Aorta (tissue), 5 donors: ENCODE data around the gene COX20. TPM values are rescaled to one million over a fixed set of nuclear protein-coding genes. Genes with fewer than 3 reads are reported as not detected.
"Not testable (repeated sequence)": the region's sequence is repeated elsewhere in the genome, so short reads cannot be mapped to it uniquely, and the experiment has no call there.

ENCODE experiments used
- ATAC-seq: fragments of 200-7000 bp; cut with Tn5 transposase; one replicate; pipeline ENCODE4 v1.9.1; 2022; ENCODE audit warnings: moderate library complexity; ENCODE audit not compliant: low FRiP score
- DNase-seq, 2 donors: peaks; one replicate each; pipeline ENCODE4 v3.0.0-alpha.2; 2020
- H3K27ac ChIP-seq, 2 donors: one replicate each; pipeline ENCODE4 v1.5.1; 2013; ENCODE audit warnings: low read length in 2 of 2, mild to moderate bottlenecking in 2 of 2, moderate library complexity in 2 of 2, control low read depth in 1 of 2, inconsistent platforms in 1 of 2, low read depth in 1 of 2
- H3K27me3 ChIP-seq, 2 donors: one replicate each; pipeline ENCODE4 v1.6.1; 2013; ENCODE audit warnings: control low read depth in 1 of 2, low read length in 1 of 2, mild to moderate bottlenecking in 1 of 2, moderate library complexity in 1 of 2; ENCODE audit not compliant: insufficient read depth in 2 of 2, control insufficient read depth in 1 of 2
- H3K36me3 ChIP-seq, 2 donors: one replicate each; pipeline ENCODE4 v1.6.1; 2013; ENCODE audit warnings: control low read depth in 1 of 2, low read length in 1 of 2, mild to moderate bottlenecking in 1 of 2; ENCODE audit not compliant: insufficient read depth in 2 of 2, control insufficient read depth in 1 of 2
- H3K4me1 ChIP-seq, 2 donors: one replicate each; pipeline ENCODE4 v1.6.1; 2013; ENCODE audit warnings: low read length in 2 of 2, control low read depth in 1 of 2, mild to moderate bottlenecking in 1 of 2, moderate library complexity in 1 of 2; ENCODE audit not compliant: insufficient read depth in 2 of 2, control insufficient read depth in 1 of 2
- H3K4me3 ChIP-seq, 2 donors: one replicate each; pipeline ENCODE4 v1.5.1; 2013; ENCODE audit warnings: low read length in 2 of 2, control low read depth in 1 of 2, mild to moderate bottlenecking in 1 of 2
- H3K9me3 ChIP-seq: one replicate; pipeline ENCODE4 v1.6.1; 2013; ENCODE audit warnings: mild to moderate bottlenecking, low read length; ENCODE audit not compliant: control insufficient read depth
- WGBS, 2 donors: extraction: QIAGEN DNeasy Blood & Tissue Kit; methylation state at CpG; one replicate each; pipeline ENCODE4 v1.1.7; 2013; 5-methylcytosine and 5-hydroxymethylcytosine counted together
- intact Hi-C, 2 donors: fragments of 100-400 bp; cut with DNase I; formaldehyde crosslinking; loops; one replicate each; pipeline versions ENCODE4 v1.14.2 to v1.15.0; 2022
- polyA plus RNA-seq, 2 donors: library from polyadenylated mRNA; stranded (reverse); fragments of 200-250 nt; gene quantifications; one replicate each; pipeline ENCODE4 v1.2.3, GENCODE V29; 2013
- total RNA-seq, 2 donors: library from RNA; stranded (reverse); fragmentation: NEBNext Ultra II Directional; extraction: Animal tissue kit (Norgen Biotek cat#: 25700); gene quantifications; one replicate each; pipeline ENCODE4 v1.2.1, GENCODE V29; 2021
- donor health status: healthy with polysubstance abuse.
- donor health status: Bipolar disorder and iron deficiency.
- donor health status: DM: no; HTN: no; CAD: no.
- donor health status: DM: no; HTN: no; CAD: no.
- donor health status: DM: yes; HTN: yes; CAD: no.

The COX20 gene
- total and polyA plus RNA-seq, 4 donors, result 22.8 to 110 (median 51.7) TPM

DNA sequence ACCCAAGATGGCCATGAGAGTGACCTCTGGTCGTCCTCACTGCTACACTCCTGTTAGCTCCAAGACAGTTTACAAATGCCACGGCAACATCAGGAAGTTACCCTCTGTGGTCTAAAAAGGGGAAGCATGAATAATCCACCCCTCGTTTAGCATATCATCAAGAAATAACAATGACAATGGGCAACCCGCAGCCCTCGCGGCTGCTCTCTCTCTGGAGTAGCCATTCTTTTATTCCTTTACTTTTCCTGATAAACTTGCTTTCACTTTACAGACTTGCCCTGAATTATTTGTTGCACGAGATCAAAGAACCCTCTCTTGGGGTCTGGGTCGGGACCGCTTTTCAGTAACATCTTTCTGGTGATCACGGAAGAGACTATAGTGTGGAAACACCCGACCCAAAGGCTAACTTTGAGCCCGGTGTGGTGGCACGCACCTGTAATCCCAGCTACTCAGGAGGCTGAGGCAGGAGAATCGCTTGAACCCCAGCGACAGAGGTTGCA, 19.8 kb upstream of the COX20 start:
- DNase-seq (no peak), ATAC-seq (no peak)
- no peaks in the 10 kb centered on the region for H3K9me3 ChIP-seq
- WGBS, 2 donors, result 43 to 50% methylated on average over 15 of the region's 15 CpGs
- no peak overlapping the region for H3K27ac ChIP-seq
- H3K4me1 ChIP-seq, result no peaks in the 10 kb centered on the region
- intact Hi-C loops, result no loop called here
- no peaks in the 10 kb centered on the region for H3K27me3 ChIP-seq
- no peak overlapping the region for H3K4me3 ChIP-seq
- H3K36me3 ChIP-seq, result no peaks in the 10 kb centered on the region

DNA sequence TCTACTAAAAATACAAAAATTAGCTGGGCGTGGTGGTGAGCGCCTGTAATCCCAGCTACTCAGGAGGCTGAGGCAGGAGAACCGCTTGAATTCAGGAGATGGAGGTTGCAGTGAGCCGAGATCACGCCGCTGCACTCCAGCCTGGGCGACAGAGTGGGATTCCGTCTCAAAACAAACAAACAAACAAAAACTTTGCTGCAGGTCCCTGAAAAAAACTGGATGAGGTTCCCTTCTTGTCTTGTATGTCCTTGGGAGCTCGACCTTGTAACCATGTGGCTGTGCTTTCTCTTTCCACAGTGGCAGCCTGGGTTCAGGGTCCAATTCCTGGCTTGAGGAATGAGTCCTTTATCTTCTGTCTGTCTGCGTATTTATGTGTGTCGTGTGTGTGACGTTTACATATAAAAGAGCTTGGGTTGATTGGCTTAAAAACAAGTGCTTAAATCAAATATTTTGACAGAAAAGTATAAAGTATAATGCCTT, 18.0 kb upstream of the COX20 start:
- ATAC-seq, result no peak
- Histone ChIP-seq H3K9me3 (no peaks in the 10 kb centered on the region), H3K27ac (no peak overlapping the region), H3K4me3 (no peak overlapping the region), H3K4me1 (no peaks in the 10 kb centered on the region), H3K27me3 (no peaks in the 10 kb centered on the region), H3K36me3 (no peaks in the 10 kb centered on the region)
- DNase-seq, result no peak
- 76 to 82% methylated on average over 12 of the region's 12 CpGs for WGBS, 2 donors
- intact Hi-C loops, result no loop called here

DNA sequence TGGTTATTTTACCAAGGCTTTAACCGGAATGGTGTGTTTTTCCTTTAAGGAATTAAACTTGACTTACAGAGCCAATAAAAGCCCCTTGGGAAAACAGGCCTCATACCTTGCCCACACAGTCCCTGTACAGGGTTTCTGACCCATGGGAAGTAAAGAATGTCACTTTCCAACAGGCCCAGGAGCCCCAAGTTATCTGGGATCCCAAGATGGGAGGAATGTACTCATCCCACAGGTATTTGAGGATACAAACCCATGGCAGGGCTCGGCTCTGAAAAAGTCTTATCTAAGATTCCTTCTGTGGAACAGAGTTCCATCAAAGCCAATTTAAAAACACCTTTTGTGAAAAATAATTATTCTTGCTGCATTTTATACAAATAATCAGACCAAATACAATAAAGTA, 15.3 kb upstream of the COX20 start:
- Histone ChIP-seq H3K4me3 (no peak overlapping the region), H3K36me3 (no peaks in the 10 kb centered on the region), H3K27me3 (no peaks in the 10 kb centered on the region), H3K9me3 (no peaks in the 10 kb centered on the region), H3K27ac (no peak overlapping the region), H3K4me1 (no peaks in the 10 kb centered on the region)
- intact Hi-C loops, result no loop called here
- no peak for ATAC-seq
- DNase-seq, result no peak
- 40 to 43% methylated on average over 2 of the region's 2 CpGs for WGBS, 2 donors

DNA sequence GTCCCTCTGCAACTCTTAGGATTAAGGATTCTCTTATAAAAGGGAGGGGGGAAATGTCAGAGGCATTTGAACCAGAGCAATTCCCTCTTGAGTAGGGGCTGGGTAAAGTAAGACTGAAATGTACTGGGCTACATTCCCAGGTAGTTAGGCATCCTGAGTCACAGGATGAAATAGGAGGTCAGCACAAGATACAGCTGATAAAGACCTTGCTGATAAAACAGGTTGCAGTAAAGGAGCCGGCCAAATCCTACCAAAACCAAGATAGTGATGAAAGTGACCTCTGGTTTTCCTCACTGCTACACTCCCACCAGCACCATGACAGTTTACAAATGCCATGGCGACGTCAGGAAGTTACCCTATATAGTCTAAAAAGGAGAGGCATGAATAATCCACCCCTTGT, 14.3 kb upstream of the COX20 start:
- H3K4me3 ChIP-seq, result no peak overlapping the region
- DNase-seq, result no peak
- WGBS, 2 donors, result 70 to 79% methylated on average over 3 of the region's 3 CpGs
- no peaks in the 10 kb centered on the region for H3K9me3 ChIP-seq
- no peak for ATAC-seq
- intact Hi-C loops, result no loop called here
- no peak overlapping the region for H3K27ac ChIP-seq
- no peaks in the 10 kb centered on the region for H3K36me3 ChIP-seq
- no peaks in the 10 kb centered on the region for H3K27me3 ChIP-seq
- no peaks in the 10 kb centered on the region for H3K4me1 ChIP-seq

DNA sequence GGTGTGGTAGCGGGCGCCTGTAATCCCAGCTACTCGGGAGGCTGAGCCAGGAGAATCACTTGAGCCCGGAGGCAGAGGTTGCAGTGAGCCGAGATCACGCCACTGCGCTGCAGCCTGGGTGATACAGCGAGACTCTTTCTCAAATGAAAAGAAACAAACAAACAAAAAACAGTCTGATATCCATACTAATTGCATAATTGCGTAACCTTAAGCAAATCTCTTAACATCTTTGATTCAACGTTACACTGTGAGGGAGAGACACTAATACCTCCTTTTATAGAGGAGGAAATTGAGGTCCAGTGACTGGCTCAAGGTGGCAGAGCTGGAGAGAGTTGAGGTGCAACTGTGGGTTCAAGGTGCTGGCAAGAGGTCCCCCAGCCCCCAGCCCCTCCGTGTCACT, 12.6 kb upstream of the COX20 start:
- Histone ChIP-seq H3K27me3 (no peaks in the 10 kb centered on the region), H3K27ac (no peak overlapping the region), H3K36me3 (no peaks in the 10 kb centered on the region), H3K4me3 (no peak overlapping the region), H3K9me3 (no peaks in the 10 kb centered on the region), H3K4me1 (no peaks in the 10 kb centered on the region)
- ATAC-seq (no peak), DNase-seq (no peak)
- WGBS, 2 donors, result 95 to 96% methylated on average over 11 of the region's 11 CpGs
- intact Hi-C loops, result no loop called here

DNA sequence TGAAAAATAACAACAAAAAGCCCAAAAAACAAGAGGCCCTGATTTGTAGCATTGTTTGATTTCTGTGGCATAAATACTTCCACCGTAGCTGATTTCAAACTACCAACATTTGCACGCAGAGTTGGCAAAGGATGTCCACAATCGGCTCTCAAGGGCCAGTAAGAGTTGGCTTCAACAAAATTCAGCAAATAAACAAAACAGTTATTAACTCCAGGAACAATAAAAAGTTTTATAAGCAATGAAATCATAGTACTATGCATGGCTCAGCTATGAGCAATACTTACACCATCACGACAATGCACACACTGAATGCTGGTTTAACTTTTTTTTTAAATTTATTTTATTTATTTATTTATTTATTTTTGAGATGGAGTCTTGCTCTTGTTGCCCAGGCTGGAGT, 8.7 kb upstream of the COX20 start:
- Histone ChIP-seq H3K27me3 (no peaks in the 10 kb centered on the region), H3K4me3 (no peak overlapping the region), H3K9me3 (no peaks in the 10 kb centered on the region), H3K36me3 (no peaks in the 10 kb centered on the region), H3K4me1 (no peaks in the 10 kb centered on the region), H3K27ac (no peak overlapping the region)
- intact Hi-C loops, result no loop called here
- 85 to 90% methylated on average over 4 of the region's 4 CpGs for whole genome bisulfite sequencing, 2 donors
- no peak for DNase-seq
- no peak for ATAC-seq

DNA sequence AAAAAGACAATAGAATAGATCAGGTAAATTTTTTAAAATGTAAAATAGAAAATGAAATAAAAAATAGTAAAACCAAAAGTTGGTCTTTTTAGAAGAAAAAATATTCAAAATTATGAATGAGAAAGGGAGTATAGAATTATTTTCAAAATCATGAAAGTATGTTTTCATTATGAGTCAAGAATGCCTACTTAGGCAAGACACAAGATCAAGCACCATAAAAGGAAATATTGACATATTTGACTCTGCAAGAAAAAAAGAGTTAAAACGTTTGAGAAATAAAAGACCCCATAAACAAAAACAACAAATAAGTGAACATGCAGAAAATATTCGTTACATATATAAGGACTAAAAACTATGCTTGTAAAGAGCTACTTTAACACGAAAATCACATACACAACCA, 4.8 kb upstream of the COX20 start:
- DNase-seq, result no peak
- H3K27ac ChIP-seq, result no peak overlapping the region
- H3K4me1 ChIP-seq, result no peaks in the 10 kb centered on the region
- 61 to 64% methylated on average over 3 of the region's 3 CpGs for WGBS, 2 donors
- H3K9me3 ChIP-seq, result no peaks in the 10 kb centered on the region
- ATAC-seq, result no peak
- no peaks in the 10 kb centered on the region for H3K27me3 ChIP-seq
- intact Hi-C loops, result loop anchor here in 1 of 2 donors (10.0 kb wide), 2 partner anchors 134 to 176 kb away; partner anchors contain the start of gene DESI2
- no peak overlapping the region for H3K4me3 ChIP-seq
- H3K36me3 ChIP-seq, result no peaks in the 10 kb centered on the region

DNA sequence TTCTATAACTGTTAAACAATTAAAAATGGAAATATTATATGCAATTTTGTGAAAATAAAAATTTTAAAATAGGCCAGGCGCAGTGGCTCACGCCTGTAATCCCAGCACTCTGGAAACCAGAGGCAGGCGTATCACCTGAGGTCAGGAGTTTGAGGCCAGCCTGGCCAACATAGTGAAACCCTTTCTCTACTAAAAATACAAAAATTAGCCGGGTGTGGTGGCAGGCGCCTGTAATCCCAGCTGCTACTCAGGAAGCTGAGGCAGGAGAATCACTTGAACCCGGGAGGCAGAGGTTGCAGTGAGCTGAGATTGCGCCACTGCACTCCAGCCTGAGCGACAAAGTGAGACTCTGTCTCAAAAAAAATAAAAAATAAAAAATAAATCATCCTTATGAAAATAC, 2.2 kb upstream of the COX20 start:
- H3K4me1 ChIP-seq, H3K9me3 ChIP-seq, DNase-seq, H3K36me3 ChIP-seq, H3K27ac ChIP-seq, H3K27me3 ChIP-seq, ATAC-seq: not testable (repeated sequence)
- H3K4me3 ChIP-seq, result peak overlapping the region; percentile 60 to 92
- WGBS, 2 donors, result 31 to 32% methylated on average over 8 of the region's 8 CpGs
- intact Hi-C loops, result loop anchor here in 1 of 2 donors (10.0 kb wide), 2 partner anchors 132 to 178 kb away; partner anchors contain the start of gene DESI2

DNA sequence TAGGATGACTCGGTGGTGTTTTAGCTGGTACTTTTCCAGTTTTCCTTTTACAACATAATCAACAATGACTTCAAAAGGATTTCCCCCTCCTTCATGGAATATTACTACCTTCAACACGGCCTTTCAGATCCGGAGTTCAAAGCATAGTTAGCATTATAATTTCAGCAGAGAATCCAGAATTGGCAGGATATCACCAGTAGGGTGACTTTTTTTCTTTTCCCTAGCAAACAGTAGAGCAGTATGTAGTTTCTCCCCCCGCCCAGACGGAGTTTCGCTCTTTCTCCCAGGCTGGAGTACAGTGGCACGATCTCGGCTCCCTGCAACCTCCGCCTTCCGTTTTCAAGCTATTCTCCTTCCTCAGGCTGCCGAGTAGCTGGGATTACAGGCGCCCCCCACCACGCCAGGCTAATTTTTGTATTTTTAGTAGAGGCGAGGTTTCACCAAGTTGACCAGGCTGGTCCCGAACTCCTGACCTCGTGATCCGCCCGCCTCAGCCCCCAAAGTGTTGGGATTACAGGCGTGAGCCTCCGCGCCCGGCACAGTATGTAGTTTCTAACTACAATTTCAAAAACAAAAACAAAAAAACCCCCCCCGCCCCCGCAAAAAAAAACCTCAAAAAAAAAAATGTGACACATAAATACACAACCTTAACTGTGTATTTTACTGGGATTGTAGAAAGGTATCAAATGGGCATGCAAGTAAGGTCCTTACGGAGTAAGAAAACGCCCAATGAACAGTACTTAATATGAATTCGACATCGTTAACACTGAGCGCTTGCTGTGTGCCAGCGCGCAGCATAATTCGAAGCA, 1.5 kb upstream of the COX20 start:
- H3K36me3 ChIP-seq, result no peaks in the 10 kb centered on the region
- peak overlapping the region; percentile 60 to 92 for H3K4me3 ChIP-seq
- 1% methylated on average over 32 of the region's 32 CpGs for WGBS, 2 donors
- DNase-seq (peak; percentile 77 to 79), ATAC-seq (peak; percentile 62)
- H3K4me1 ChIP-seq, result peaks cover 0 to 4% of the 10 kb centered on the region in 2 donors
- H3K27ac ChIP-seq, result peak overlapping the region; percentile 95 to 97
- intact Hi-C loops, result loop anchor here (2.0 to 10.0 kb wide), 5 partner anchors 29 to 181 kb away; partner anchors contain the start of gene DESI2 (in 2 of the 2)
- no peaks in the 10 kb centered on the region for H3K27me3 ChIP-seq
- no peaks in the 10 kb centered on the region for H3K9me3 ChIP-seq
